Endodermal cell (in vitro differentiated cells): ENCODE measurements around the gene ALDH1L1. TPM values are rescaled to one million over a fixed set of nuclear protein-coding genes. Genes with fewer than 3 reads are reported as not detected.

Experiments used
- DNase-seq: peaks from one replicate; pipeline ENCODE4 v3.0.0-alpha.2; 2017
- H3K27ac ChIP-seq: 2 replicates; pipeline ENCODE4 v1.5.1; 2013; ENCODE audit warnings: mild to moderate bottlenecking, low read depth, low read length, moderate library complexity
- H3K27me3 ChIP-seq: 2 replicates; pipeline ENCODE4 v1.6.1; 2013; ENCODE audit warnings: mild to moderate bottlenecking, low read length, moderate library complexity; ENCODE audit not compliant: insufficient read depth, control insufficient read depth, poor library complexity, severe bottlenecking
- H3K36me3 ChIP-seq: 2 replicates; pipeline ENCODE4 v1.7.0; 2013; ENCODE audit warnings: mild to moderate bottlenecking, low read length, moderate library complexity; ENCODE audit not compliant: control insufficient read depth, insufficient read depth
- H3K4me1 ChIP-seq: one replicate; pipeline ENCODE4 v1.7.0; 2013; ENCODE audit warnings: low read length; ENCODE audit not compliant: control insufficient read depth, insufficient read depth
- H3K4me3 ChIP-seq: 2 replicates; pipeline ENCODE4 v1.5.1; 2013; ENCODE audit warnings: mild to moderate bottlenecking, low read length, moderate library complexity
- H3K9ac ChIP-seq: 2 replicates; pipeline ENCODE4 v1.6.1; 2013; ENCODE audit warnings: mild to moderate bottlenecking, low read length, moderate library complexity; ENCODE audit not compliant: poor library complexity, severe bottlenecking; ENCODE audit errors: extremely low read depth
- H3K9me3 ChIP-seq: 2 replicates; pipeline ENCODE4 v1.6.1; 2013; ENCODE audit warnings: mild to moderate bottlenecking, low read length, moderate library complexity; ENCODE audit not compliant: control insufficient read depth
- H3K27ac Mint-ChIP-seq: 2 replicates; pipeline ENCODE4 v1.8.0; 2020; ENCODE audit warnings: mixed read lengths
- H3K27me3 Mint-ChIP-seq: 2 replicates; pipeline ENCODE4 v1.8.0; 2021; ENCODE audit warnings: mild to moderate bottlenecking, mixed read lengths; ENCODE audit not compliant: insufficient read depth
- H3K36me3 Mint-ChIP-seq: 2 replicates; pipeline ENCODE4 v1.8.0; 2020; ENCODE audit warnings: low read depth, mixed read lengths
- H3K4me1 Mint-ChIP-seq: 2 replicates; pipeline ENCODE4 v1.8.0; 2020; ENCODE audit warnings: mixed read lengths
- H3K4me3 Mint-ChIP-seq: 2 replicates; pipeline ENCODE4 v1.8.0; 2020; ENCODE audit warnings: mild to moderate bottlenecking, moderate library complexity, mixed read lengths
- H3K9me3 Mint-ChIP-seq: 2 replicates; pipeline ENCODE4 v1.8.0; 2020; ENCODE audit warnings: mild to moderate bottlenecking, mixed read lengths
- CTCF ChIP-seq: fragments of 200-600 bp; sonication (generic); conservative IDR thresholded peaks from 2 replicates; pipeline ENCODE4 v1.5.0; 2021; ENCODE audit warnings: antibody characterized with exemption, mild to moderate bottlenecking
- WGBS, 2 experiments: methylation state at CpG; one replicate each; pipeline versions ENCODE4 v1.1.5 to v1.1.7; 2013; ENCODE audit warnings: missing lambda C conversion rate in 2 of 2, mixed read lengths in 1 of 2; ENCODE audit not compliant: insufficient coverage in 1 of 2, insufficient read length in 1 of 2; 5-methylcytosine and 5-hydroxymethylcytosine counted together
- total RNA-seq, 2 donors: library from RNA; stranded (reverse); fragmentation: NEBNext Ultra II Directional in 1 of 2; extraction: Animal tissue kit (Norgen Biotek cat#: 25700) in 1 of 2; gene quantifications; 2 replicates in 1 of 2; 3 replicates in 1 of 2; pipeline ENCODE4 v1.2.1, GENCODE V29; 2021

Gene ALDH1L1
- total RNA-seq, 2 donors from 2014 or later = 1.0 to 1.6 TPM

GRCh38 chr3:126128504-126129397 is 51.6 kb downstream of the ALDH1L1 start:
- no peak overlapping the region for H3K4me3 ChIP-seq
- TF ChIP-seq CTCF = no peak
- H3K36me3 Mint-ChIP-seq = no peaks in the 10 kb centered on the region
- H3K9me3 Mint-ChIP-seq = no peaks in the 10 kb centered on the region
- H3K27ac ChIP-seq = no peak overlapping the region
- H3K9ac ChIP-seq = no peak overlapping the region
- no peak overlapping the region for H3K27ac Mint-ChIP-seq
- H3K27me3 ChIP-seq = no peaks in the 10 kb centered on the region
- DNase-seq = peak; percentile 26
- H3K9me3 ChIP-seq = no peaks in the 10 kb centered on the region
- H3K4me1 Mint-ChIP-seq = no peaks in the 10 kb centered on the region
- H3K4me3 Mint-ChIP-seq = no peak overlapping the region
- no peaks in the 10 kb centered on the region for H3K4me1 ChIP-seq
- WGBS, 2 experiments = 94% methylated on average over 9 to 13 of the region's 13 CpGs
- H3K27me3 Mint-ChIP-seq = peaks cover 2% of the 10 kb centered on the region
- H3K36me3 ChIP-seq = no peaks in the 10 kb centered on the region

GRCh38 chr3:126127904-126128303 is 52.5 kb downstream of the ALDH1L1 start:
- 89 to 100% methylated on average over 5 to 7 of the region's 7 CpGs for WGBS, 2 experiments
- H3K36me3 ChIP-seq = no peaks in the 10 kb centered on the region
- no peaks in the 10 kb centered on the region for H3K36me3 Mint-ChIP-seq
- H3K9me3 Mint-ChIP-seq = no peaks in the 10 kb centered on the region
- H3K27ac Mint-ChIP-seq = no peak overlapping the region
- no peaks in the 10 kb centered on the region for H3K4me1 Mint-ChIP-seq
- no peak overlapping the region for H3K4me3 Mint-ChIP-seq
- H3K9ac ChIP-seq = no peak overlapping the region
- DNase-seq = peak; percentile 18
- no peak for TF ChIP-seq CTCF
- no peak overlapping the region for H3K4me3 ChIP-seq
- no peaks in the 10 kb centered on the region for H3K9me3 ChIP-seq
- no peaks in the 10 kb centered on the region for H3K27me3 ChIP-seq
- no peak overlapping the region for H3K27ac ChIP-seq
- H3K4me1 ChIP-seq = no peaks in the 10 kb centered on the region
- peaks cover 2% of the 10 kb centered on the region for H3K27me3 Mint-ChIP-seq

DNA sequence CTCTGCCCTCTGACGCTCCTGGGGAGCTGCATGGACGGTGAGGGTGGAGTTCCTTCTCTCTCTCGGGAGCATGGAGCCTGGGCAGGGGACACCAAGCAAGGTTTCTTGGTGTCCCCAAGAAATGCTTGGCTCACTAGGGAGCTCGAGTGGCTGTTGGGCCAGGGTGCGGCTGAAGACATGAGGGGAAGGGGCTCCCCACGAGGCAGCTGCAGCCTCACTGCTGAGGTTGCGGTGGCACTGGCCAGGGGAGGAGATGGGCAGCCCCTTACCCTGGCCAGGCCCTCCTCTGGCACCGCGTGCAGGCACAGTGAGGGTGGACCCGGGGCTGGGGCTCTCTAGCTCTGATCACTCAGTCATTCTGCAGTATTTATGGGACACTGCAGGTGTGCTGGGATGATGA is 52.9 kb downstream of the ALDH1L1 start:
- Histone ChIP-seq H3K36me3 (no peaks in the 10 kb centered on the region), H3K27ac (no peak overlapping the region), H3K9ac (no peak overlapping the region), H3K9me3 (no peaks in the 10 kb centered on the region), H3K4me1 (no peaks in the 10 kb centered on the region), H3K4me3 (no peak overlapping the region), H3K27me3 (no peaks in the 10 kb centered on the region)
- no peaks in the 10 kb centered on the region for H3K36me3 Mint-ChIP-seq
- no peak overlapping the region for H3K27ac Mint-ChIP-seq
- H3K9me3 Mint-ChIP-seq = no peaks in the 10 kb centered on the region
- 92% methylated on average over 6 to 10 of the region's 10 CpGs for WGBS, 2 experiments
- H3K27me3 Mint-ChIP-seq = peaks cover 2% of the 10 kb centered on the region
- no peak for TF ChIP-seq CTCF
- H3K4me1 Mint-ChIP-seq = no peaks in the 10 kb centered on the region
- H3K4me3 Mint-ChIP-seq = no peak overlapping the region
- DNase-seq = peak; percentile 28
